OCI-LY7 (cell line): ENCODE data around the gene ANKRD11. TPM values are rescaled to one million over a fixed set of nuclear protein-coding genes. Genes with fewer than 3 reads are reported as not detected.

Source experiments
- BruUV-seq: library from RNA; stranded (reverse); fragments of 400-500 nt; replicated peaks from 2 replicates; lab custom pipeline; 2021; lab: Mats Ljungman, UMichigan
- CTCF ChIA-PET: fragments of 300-600 bp; sonication (Branson Sonifier 250); formaldehyde crosslinking; loops from one replicate; lab custom pipeline; 2022; ENCODE audit warnings: antibody characterized with exemption; ENCODE audit not compliant: unreplicated experiment; lab: Charles Lee
- POLR2A ChIA-PET: fragments of 300-600 bp; sonication (Branson Sonifier 250); formaldehyde crosslinking; loops from one replicate; lab custom pipeline; 2022; ENCODE audit warnings: antibody characterized with exemption; lab: Charles Lee
- DNase-seq: peaks from one replicate; pipeline ENCODE4 v3.0.0-alpha.2; 2015; ENCODE audit warnings: low spot score
- H2AFZ ChIP-seq: fragments of 200-600 bp; sonication (generic), shearing (Covaris generic); 2 replicates; pipeline ENCODE4 v1.6.1; 2014; ENCODE audit warnings: mild to moderate bottlenecking, antibody characterized with exemption, low read length, moderate library complexity
- H3K27ac ChIP-seq: fragments of 200-600 bp; sonication (generic); 2 replicates; pipeline ENCODE4 v1.5.1; 2014; ENCODE audit warnings: mixed run types, low read depth, mild to moderate bottlenecking, moderate library complexity, low read length, inconsistent platforms; ENCODE audit not compliant: poor library complexity, severe bottlenecking
- H3K36me3 ChIP-seq: fragments of 200-600 bp; sonication (generic); 2 replicates; pipeline ENCODE4 v1.6.1; 2014; ENCODE audit warnings: mild to moderate bottlenecking, antibody characterized with exemption, low read length, moderate library complexity, mixed read lengths; ENCODE audit not compliant: insufficient read depth
- H3K4me1 ChIP-seq: fragments of 200-600 bp; sonication (generic); 2 replicates; pipeline ENCODE4 v1.5.1; 2014; ENCODE audit warnings: mild to moderate bottlenecking, low read length; ENCODE audit not compliant: insufficient read depth, poor library complexity, severe bottlenecking
- H3K4me2 ChIP-seq: fragments of 200-600 bp; sonication (generic); 2 replicates; pipeline ENCODE4 v1.6.1; 2014; ENCODE audit warnings: mild to moderate bottlenecking, low read length
- H3K4me3 ChIP-seq: fragments of 200-600 bp; sonication (generic); 2 replicates; pipeline ENCODE4 v1.5.1; 2014; ENCODE audit warnings: mild to moderate bottlenecking, low read depth, low read length; ENCODE audit not compliant: poor library complexity, severe bottlenecking
- H3K79me2 ChIP-seq: fragments of 200-600 bp; sonication (generic); 2 replicates; pipeline ENCODE4 v1.6.1; 2016; ENCODE audit warnings: low read depth, mild to moderate bottlenecking, low read length, moderate library complexity, mixed read lengths; ENCODE audit not compliant: insufficient read depth
- H3K9me2 ChIP-seq: fragments of 200-600 bp; sonication (generic); 2 replicates; pipeline ENCODE4 v1.6.1; 2016; ENCODE audit warnings: mild to moderate bottlenecking, low read length, mixed read lengths; ENCODE audit not compliant: insufficient read depth
- H3K9me3 ChIP-seq: fragments of 200-600 bp; sonication (generic); 2 replicates; pipeline ENCODE4 v1.6.1; 2014; ENCODE audit warnings: mild to moderate bottlenecking, mixed run types, low read length, mixed read lengths
- H4K20me1 ChIP-seq: fragments of 200-600 bp; sonication (generic); 2 replicates; pipeline ENCODE4 v1.6.1; 2014; ENCODE audit warnings: mild to moderate bottlenecking, antibody characterized with exemption, low read length, moderate library complexity, mixed read lengths; ENCODE audit not compliant: insufficient read depth
- EZH2phosphoT487 ChIP-seq: fragments of 200-600 bp; sonication (generic); IDR thresholded peaks from 2 replicates; pipeline ENCODE4 v1.6.1; 2018; ENCODE audit warnings: low read depth, borderline replicate concordance, mild to moderate bottlenecking, mixed run types, antibody characterized with exemption, low read length, moderate library complexity, mixed read lengths
- intact Hi-C: fragments of 100-400 bp; cut with micrococcal nuclease; formaldehyde crosslinking; loops from one replicate; pipeline ENCODE4 v1.10.0; 2022; ENCODE audit not compliant: unreplicated experiment
- total RNA-seq, 2 experiments: library from RNA; depleted of rRNA in 1 of 2; stranded (reverse); fragments of >200 nt in 1 of 2; shearing (Covaris generic) in 1 of 2; gene quantifications; 2 replicates each; pipeline ENCODE4 v1.2.3, GENCODE V29; 2014 to 2022
- TF ChIP-seq, protein P1 (sequence below): fragments of 200-600 bp; sonication (generic); conservative IDR thresholded peaks from 2 replicates; pipeline ENCODE4 v1.5.1; 2014; ENCODE audit warnings: mild to moderate bottlenecking, antibody characterized with exemption, low read length, moderate library complexity, mixed read lengths

Gene ANKRD11
- total RNA-seq, 2 experiments from 2014 or later: 89.1 to 251 TPM

GRCh38 chr16:89375686-89376085 lies 114.7 kb downstream of the ANKRD11 start:
- H2AFZ ChIP-seq: no peak overlapping the region
- peaks cover 99% of the 10 kb centered on the region for H3K79me2 ChIP-seq
- peaks cover 36% of the 10 kb centered on the region for H3K4me1 ChIP-seq
- TF ChIP-seq, protein P1, sequence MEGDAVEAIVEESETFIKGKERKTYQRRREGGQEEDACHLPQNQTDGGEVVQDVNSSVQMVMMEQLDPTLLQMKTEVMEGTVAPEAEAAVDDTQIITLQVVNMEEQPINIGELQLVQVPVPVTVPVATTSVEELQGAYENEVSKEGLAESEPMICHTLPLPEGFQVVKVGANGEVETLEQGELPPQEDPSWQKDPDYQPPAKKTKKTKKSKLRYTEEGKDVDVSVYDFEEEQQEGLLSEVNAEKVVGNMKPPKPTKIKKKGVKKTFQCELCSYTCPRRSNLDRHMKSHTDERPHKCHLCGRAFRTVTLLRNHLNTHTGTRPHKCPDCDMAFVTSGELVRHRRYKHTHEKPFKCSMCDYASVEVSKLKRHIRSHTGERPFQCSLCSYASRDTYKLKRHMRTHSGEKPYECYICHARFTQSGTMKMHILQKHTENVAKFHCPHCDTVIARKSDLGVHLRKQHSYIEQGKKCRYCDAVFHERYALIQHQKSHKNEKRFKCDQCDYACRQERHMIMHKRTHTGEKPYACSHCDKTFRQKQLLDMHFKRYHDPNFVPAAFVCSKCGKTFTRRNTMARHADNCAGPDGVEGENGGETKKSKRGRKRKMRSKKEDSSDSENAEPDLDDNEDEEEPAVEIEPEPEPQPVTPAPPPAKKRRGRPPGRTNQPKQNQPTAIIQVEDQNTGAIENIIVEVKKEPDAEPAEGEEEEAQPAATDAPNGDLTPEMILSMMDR: no peak
- no peak for TF ChIP-seq EZH2phosphoT487
- no peak for DNase-seq
- no peaks in the 10 kb centered on the region for H3K9me3 ChIP-seq
- H3K9me2 ChIP-seq: no peaks in the 10 kb centered on the region
- H3K36me3 ChIP-seq: peaks cover 39% of the 10 kb centered on the region
- intact Hi-C loops: no loop called here
- H3K27ac ChIP-seq: no peak overlapping the region
- TSS peak; percentile 8 for BruUV-seq
- ChIA-PET POLR2A (interaction anchor here (0.7 kb wide), 1 partner anchor 113 kb away, joined by 3 read pairs; no protein-coding TSS in a partner anchor), CTCF (no interaction called here)
- H3K4me2 ChIP-seq: peak overlapping the region; percentile 56
- peaks cover 23% of the 10 kb centered on the region for H4K20me1 ChIP-seq
- no peak overlapping the region for H3K4me3 ChIP-seq

- Histone ChIP-seq H3K36me3 (peaks cover 45% of the 10 kb centered on the region), H2AFZ (no peak overlapping the region), H3K79me2 (peaks cover 99% of the 10 kb centered on the region), H3K4me1 (peaks cover 30% of the 10 kb centered on the region), H3K9me2 (no peaks in the 10 kb centered on the region), H4K20me1 (peaks cover 19% of the 10 kb centered on the region), H3K9me3 (no peaks in the 10 kb centered on the region), H3K4me3 (no peak overlapping the region), H3K27ac (no peak overlapping the region), H3K4me2 (peak overlapping the region; percentile 56)
- intact Hi-C loops: no loop called here
- BruUV-seq: no TSS peak
- ChIA-PET POLR2A (interaction anchor here (0.7 kb wide), 1 partner anchor 114 kb away, joined by 3 read pairs; no protein-coding TSS in a partner anchor), CTCF (interaction anchor here (0.5 kb wide), 1 partner anchor 15 kb away, joined by 4 read pairs; no protein-coding TSS in a partner anchor)
- peak; percentile 73 for DNase-seq
- no peak for TF ChIP-seq EZH2phosphoT487
- TF ChIP-seq, protein P1: no peak
Measured at GRCh38 chr16:89375021-89375420, 115.3 kb downstream of the ANKRD11 start.

GRCh38 chr16:89374393-89374960 lies 115.9 kb downstream of the ANKRD11 start:
- Histone ChIP-seq H3K4me3 (no peak overlapping the region), H3K9me3 (no peaks in the 10 kb centered on the region), H2AFZ (no peak overlapping the region), H3K36me3 (peaks cover 49% of the 10 kb centered on the region), H4K20me1 (peaks cover 14% of the 10 kb centered on the region), H3K79me2 (peaks cover 99% of the 10 kb centered on the region), H3K9me2 (no peaks in the 10 kb centered on the region), H3K4me2 (peak overlapping the region; percentile 56), H3K27ac (no peak overlapping the region), H3K4me1 (peaks cover 25% of the 10 kb centered on the region)
- ChIA-PET CTCF (interaction anchor here (0.5 kb wide), 1 partner anchor 15 kb away, joined by 4 read pairs; no protein-coding TSS in a partner anchor), POLR2A (no interaction called here)
- intact Hi-C loops: no loop called here
- no peak for DNase-seq
- TF ChIP-seq, protein P1: no peak
- TF ChIP-seq EZH2phosphoT487: no peak
- BruUV-seq: no TSS peak
